CD4-positive, alpha-beta T cell treated with Interleukin-2 at 100 ng/mL for 4 hours (primary cell): ENCODE results near the gene HYDIN.
"Not testable (repeated sequence)": the region's sequence is repeated elsewhere in the genome, so short reads cannot be mapped to it uniquely, and the experiment has no call there.

Source experiments
- DNase-seq: peaks from one replicate; pipeline ENCODE4 v3.0.0-alpha.2; 2020; ENCODE audit warnings: low spot score

HYDIN gene

GRCh38 chr16:70992511-70992910 lies 238.0 kb downstream of the HYDIN start:
- DNase-seq, result not testable (repeated sequence)

- not testable (repeated sequence) for DNase-seq
These were observed 243.4 kb downstream of the HYDIN start for GRCh38 chr16:70987019-70987715.

- DNase-seq, result not testable (repeated sequence)
These were observed 245.8 kb downstream of the HYDIN start for GRCh38 chr16:70984675-70985074.

GRCh38 chr16:70968332-70968731 lies 262.2 kb downstream of the HYDIN start:
- DNase-seq, result not testable (repeated sequence)

GRCh38 chr16:70960169-70960568 lies 270.4 kb downstream of the HYDIN start:
- not testable (repeated sequence) for DNase-seq

GRCh38 chr16:70954922-70955321 lies 275.6 kb downstream of the HYDIN start:
- not testable (repeated sequence) for DNase-seq

GRCh38 chr16:70953824-70954223 lies 276.7 kb downstream of the HYDIN start:
- DNase-seq, result not testable (repeated sequence)

- DNase-seq, result not testable (repeated sequence)
These were observed 287.0 kb downstream of the HYDIN start for GRCh38 chr16:70943551-70943950.

GRCh38 chr16:70939690-70940359 lies 290.7 kb downstream of the HYDIN start:
- not testable (repeated sequence) for DNase-seq

- not testable (repeated sequence) for DNase-seq
These were observed 293.6 kb downstream of the HYDIN start for GRCh38 chr16:70936781-70937525.

GRCh38 chr16:70935325-70935724 lies 295.2 kb downstream of the HYDIN start:
- not testable (repeated sequence) for DNase-seq

GRCh38 chr16:70933746-70934145 lies 296.8 kb downstream of the HYDIN start:
- not testable (repeated sequence) for DNase-seq

GRCh38 chr16:70930757-70931156 lies 299.8 kb downstream of the HYDIN start:
- not testable (repeated sequence) for DNase-seq

- not testable (repeated sequence) for DNase-seq
These were observed 308.4 kb downstream of the HYDIN start for GRCh38 chr16:70922164-70922563.

GRCh38 chr16:70920661-70921060 lies 309.9 kb downstream of the HYDIN start:
- DNase-seq, result not testable (repeated sequence)

- DNase-seq, result not testable (repeated sequence)
These were observed 342.3 kb downstream of the HYDIN start for GRCh38 chr16:70888208-70888607.

GRCh38 chr16:70884652-70885051 lies 345.9 kb downstream of the HYDIN start:
- not testable (repeated sequence) for DNase-seq

- not testable (repeated sequence) for DNase-seq
These were observed 348.2 kb downstream of the HYDIN start for GRCh38 chr16:70882311-70882710.

GRCh38 chr16:70877895-70878294 lies 352.6 kb downstream of the HYDIN start:
- not testable (repeated sequence) for DNase-seq

GRCh38 chr16:70876442-70876841 lies 354.1 kb downstream of the HYDIN start:
- DNase-seq, result not testable (repeated sequence)

- not testable (repeated sequence) for DNase-seq
These were observed 365.8 kb downstream of the HYDIN start for GRCh38 chr16:70864698-70865097.

- not testable (repeated sequence) for DNase-seq
These were observed 368.5 kb downstream of the HYDIN start for GRCh38 chr16:70861996-70862395.
